IPS-18c (cell line): Measurements from ENCODE around the gene FAM236B.
"Not testable (repeated sequence)": the region's sequence is repeated elsewhere in the genome, so short reads cannot be mapped to it uniquely, and the experiment has no call there.

Experiments
- H3K4me3 ChIP-seq: 2 replicates; pipeline ENCODE4 v1.7.0; 2013; ENCODE audit warnings: low read depth, mild to moderate bottlenecking, low read length, moderate library complexity; ENCODE audit not compliant: insufficient read depth
- H3K9me3 ChIP-seq: one replicate; pipeline ENCODE4 v1.6.1; 2013; ENCODE audit warnings: mild to moderate bottlenecking, low read length, moderate library complexity; ENCODE audit not compliant: control insufficient read depth, insufficient read depth

FAM236B gene

DNA sequence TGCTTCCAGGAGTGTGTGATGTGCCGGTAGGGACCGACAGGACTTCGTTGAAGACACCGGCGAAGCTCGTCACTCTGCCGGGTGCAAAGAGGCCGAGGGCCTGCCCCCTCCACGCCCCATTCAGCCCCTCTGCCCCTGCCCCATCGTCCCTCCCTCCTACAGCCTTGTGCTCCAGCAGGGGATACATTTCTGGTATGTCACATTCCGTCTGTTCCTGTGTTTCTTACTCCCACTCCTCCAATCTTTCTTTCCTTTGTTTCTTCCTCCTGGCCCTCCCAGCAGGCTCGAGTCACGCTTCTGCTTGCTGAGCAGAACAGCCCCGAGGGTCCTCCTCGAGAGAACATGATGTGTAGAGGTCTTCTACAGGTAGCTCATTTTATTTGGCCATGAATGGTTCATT lies at the start of gene FAM236B:
TSS of gene FAM236B (minus strand) at position 101 of the 400 bp plus-strand sequence. CDS start at position 1, 100 bp downstream.
- H3K4me3 ChIP-seq, H3K9me3 ChIP-seq: not testable (repeated sequence)

DNA sequence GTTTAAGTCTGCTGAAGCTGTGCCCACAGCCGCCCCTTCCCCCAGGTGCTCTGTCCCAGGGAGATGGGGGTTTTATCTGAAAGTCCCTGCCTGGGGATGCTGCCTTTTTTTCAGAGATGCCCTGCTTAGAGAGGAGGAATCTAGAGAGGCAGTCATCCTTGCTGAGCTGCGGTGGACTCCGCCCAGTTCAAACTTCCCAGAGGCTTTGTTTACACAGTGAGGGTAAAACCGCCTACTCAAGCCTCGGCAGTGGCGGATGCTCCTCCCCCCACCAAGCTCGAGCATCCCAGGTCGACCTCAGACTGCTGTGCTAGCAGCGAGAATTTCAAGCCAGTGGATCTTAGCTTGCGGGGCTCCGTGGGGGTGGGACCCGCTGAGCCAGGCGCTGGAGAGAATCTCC lies 48.2 kb upstream of the FAM236B start:
- not testable (repeated sequence) for H3K4me3 ChIP-seq, H3K9me3 ChIP-seq

DNA sequence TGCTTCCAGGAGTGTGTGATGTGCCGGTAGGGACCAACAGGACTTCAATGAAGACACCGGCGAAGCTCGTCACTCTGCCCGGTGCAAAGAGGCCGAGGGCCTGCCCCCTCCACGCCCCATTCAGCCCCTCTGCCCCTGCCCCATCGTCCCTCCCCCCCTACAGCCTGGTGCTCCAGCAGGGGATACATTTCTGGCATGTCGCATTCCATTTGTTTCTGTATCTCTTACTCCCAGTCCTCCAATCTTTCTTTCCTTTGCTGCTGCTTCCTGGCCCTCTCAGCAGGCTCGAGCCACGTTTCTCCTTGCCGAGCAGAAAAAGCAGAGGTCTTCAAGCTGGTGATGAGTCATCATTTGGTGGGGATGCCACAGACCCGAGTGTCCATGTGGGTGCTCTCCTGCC lies 25.6 kb upstream of the FAM236B start, which contains the start of gene FAM236D:
TSS of gene FAM236D (minus strand) at position 101 of the 400 bp plus-strand sequence. CDS start at position 1, 100 bp downstream.
- H3K9me3 ChIP-seq, H3K4me3 ChIP-seq: not testable (repeated sequence)

DNA sequence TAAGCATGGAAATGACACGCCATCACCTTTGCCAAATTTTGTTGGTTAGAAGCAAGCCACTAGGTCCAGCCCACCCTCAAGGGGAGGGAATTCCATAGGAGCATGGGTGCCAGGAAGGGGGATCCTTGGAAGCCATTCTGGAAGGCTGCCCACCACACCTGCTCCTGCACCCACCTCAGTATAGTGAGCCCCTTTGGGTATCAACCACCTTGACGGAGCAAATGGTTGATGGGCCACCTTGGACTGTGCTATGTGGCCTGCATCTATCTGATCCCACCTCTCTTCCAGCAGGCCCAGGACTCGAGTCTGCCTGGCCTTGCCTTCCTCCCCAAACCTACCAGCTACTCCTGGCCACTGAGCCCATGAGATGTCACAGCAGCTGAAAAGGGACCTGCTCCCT lies 7.9 kb upstream of the FAM236B start:
- not testable (repeated sequence) for H3K9me3 ChIP-seq, H3K4me3 ChIP-seq

DNA sequence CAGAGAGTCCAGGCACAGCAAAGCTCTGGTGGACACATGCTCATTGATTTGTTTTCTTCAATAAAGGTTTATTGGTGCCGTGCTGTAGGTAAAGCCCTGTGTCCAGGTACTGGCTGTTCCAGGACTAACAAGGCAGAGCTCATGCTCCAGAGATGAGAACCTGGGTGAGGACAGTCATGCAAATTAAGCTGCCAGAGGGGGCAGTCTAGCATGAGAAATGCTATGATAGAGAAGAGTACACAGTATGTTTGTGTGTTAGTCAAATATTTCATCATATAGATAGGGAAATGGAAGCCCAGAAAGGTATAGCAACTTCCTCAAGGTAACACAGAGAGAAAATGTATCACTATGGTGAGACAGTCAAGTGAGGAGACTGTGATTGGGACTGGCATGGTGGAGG lies 5.7 kb upstream of the FAM236B start:
- H3K9me3 ChIP-seq, H3K4me3 ChIP-seq: not testable (repeated sequence)

DNA sequence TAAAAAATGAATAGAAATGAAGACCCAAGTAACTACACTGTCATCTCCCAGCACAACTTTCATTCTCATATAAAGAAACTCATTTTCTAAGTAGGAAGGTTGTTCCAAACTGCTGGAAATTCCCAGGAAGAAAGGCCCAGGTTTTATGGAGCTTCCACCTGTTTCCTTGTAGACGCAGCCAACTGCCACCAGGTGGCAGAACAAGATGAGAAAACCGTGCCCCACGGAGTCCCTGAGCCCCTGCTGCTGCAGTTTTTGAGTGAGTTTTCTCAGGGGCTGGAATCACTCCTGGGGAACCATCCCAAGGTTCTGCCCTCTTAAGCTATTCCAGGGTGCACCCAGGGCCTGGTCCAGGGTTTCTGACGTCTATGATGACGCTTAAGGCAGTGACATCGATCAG lies 1.5 kb upstream of the FAM236B start:
- H3K9me3 ChIP-seq, H3K4me3 ChIP-seq: not testable (repeated sequence)

DNA sequence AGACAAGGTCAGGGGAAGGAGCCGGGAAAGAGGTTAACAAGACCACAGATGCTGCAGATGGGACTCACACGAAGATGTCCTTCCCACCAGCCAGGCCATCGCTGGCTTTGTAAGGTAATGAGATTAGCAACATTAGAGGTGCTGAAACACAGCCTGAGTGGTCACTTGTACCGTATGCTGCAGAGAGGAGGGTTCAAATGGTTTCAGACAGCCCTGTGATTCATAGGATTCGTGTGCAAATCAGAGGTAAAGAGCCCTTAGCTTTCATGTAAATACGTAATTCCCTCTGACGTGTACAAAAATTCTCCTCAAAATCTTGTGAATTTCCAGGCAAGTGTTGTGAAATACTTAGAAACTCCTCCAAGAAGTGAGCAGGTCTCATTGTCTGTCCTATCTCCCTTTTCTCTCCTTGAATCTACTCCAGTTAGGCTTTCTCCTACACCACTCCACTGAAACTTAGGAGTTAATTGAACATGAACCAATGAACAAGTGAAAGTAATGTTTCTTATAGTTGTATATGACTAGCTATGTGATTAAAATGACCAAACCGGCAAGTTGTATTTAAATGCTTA lies 991 bp upstream of the FAM236B start:
- not testable (repeated sequence) for H3K9me3 ChIP-seq, H3K4me3 ChIP-seq

DNA sequence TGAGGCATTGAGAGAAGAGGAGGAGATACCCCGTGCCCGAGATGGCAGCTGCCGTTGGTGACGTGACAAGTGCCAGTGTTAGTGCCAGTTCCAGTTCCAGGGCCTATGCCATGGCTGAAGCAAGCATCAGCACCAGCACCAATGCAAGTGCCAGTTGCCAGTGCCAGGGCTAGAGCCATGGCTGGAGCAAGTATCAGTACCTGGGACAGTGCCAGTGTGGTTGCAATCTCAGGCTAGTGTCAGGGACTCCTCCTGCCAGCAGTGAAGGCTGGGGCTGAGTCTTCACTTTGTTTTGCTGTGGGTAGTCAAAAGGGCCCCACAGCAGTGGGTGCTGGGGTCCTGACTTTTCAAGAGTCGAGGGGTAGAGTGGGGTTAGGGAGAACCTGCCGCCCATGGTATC lies 4.3 kb downstream of the FAM236B start:
- H3K9me3 ChIP-seq, H3K4me3 ChIP-seq: not testable (repeated sequence)

DNA sequence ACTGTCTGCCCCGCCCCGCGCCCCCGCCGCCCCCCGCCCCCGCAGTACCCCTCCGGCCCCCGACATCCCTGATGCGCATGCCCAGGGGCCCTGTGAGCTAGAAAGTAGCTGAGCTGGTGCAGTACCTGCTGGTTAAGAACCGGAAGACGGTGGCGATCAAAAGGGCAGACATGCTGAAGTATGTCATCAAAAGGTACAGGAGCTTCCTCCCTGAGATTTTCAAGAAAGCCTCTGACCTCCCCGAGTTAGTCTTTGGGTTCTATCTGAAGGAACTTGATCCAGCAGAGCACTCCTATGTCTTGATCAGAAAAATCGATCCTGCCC lies 5.0 kb downstream of the FAM236B start:
- not testable (repeated sequence) for H3K9me3 ChIP-seq, H3K4me3 ChIP-seq

DNA sequence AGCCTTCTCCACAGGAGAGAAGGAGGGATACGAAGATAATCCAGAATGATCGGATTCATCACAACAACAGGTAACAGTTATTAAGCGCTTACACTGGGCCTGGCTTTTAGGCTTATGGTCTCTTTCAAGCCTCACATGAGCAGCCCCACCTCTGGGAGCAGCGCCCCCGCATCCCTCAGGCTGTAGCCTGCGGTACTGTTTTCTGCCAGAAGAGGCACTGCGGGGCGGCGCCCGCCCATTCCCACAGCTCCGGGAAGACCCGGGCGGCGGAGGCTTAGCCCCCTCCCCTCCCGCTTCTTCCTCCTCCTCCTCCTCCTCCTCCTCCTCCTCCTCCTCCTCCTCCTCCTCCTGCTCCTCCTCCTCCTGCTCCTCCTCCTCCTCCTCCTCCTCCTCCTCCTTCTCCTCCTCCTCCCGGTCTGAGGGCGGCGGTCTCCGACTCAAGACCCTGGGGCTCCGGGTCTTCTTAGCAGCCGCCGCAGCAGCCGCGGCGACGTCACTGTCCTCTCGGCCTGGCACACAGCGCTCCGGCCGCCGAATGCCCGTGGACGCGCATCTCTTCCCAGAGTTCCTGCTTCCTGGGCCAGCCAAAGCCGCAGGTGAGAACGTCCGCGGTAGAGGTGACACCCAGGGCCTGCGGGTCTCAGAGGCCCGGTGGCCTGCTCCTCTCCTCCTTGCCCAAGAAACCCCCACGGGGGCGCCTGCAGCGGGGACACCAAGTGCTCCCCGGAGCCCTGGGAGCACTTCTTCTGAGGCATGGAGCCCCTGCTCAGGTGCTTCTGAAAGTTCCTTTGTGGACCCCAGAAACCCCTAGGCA lies 5.6 kb downstream of the FAM236B start, which contains the start of gene DMRTC1B:
TSS of gene DMRTC1B (plus strand) at position 238 of the 814 bp plus-strand sequence. CDS start 68,246 bp downstream, outside the sequence.
- H3K4me3 ChIP-seq, H3K9me3 ChIP-seq: not testable (repeated sequence)

DNA sequence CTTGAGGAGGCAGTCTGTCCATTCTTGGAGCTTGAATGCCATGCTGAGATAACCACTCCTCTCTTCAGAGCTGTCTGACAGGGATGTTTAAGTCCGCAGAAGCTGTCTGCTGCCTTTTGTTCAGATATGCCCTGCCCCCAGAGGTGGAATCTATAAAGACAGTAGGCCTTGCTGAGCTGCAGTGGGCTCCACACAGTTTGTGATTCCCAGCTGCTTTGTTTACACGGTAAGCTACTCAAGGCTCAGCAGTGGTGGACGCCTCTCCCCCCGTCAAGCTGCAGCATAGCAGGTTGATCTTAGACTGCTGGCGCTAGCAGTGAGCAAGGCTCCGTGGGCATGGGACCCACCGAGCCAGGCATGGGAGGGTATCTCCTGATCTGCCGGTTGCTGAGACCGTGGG lies 22.0 kb downstream of the FAM236B start:
- not testable (repeated sequence) for H3K4me3 ChIP-seq

DNA sequence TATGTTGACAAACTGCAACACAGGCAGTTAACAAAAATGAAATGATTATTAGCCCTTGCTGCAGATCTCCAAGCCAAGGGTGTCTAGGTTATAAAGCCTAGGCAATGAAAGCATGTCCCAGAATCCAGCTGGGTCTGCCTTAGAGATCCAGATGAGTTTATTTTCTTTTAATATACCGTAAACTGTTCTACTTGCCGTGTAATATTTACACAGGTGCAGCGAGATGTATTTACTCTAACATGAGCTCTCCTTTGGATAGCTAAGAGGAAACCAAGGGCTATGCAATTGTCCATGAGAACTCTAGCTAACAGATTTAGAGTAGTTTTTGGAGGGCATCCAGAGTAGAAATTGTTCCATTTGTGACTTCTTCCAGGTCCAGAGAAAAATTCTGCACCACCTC lies 33.9 kb downstream of the FAM236B start:
- H3K4me3 ChIP-seq, H3K9me3 ChIP-seq: not testable (repeated sequence)

More for the DNA sequence above, 22.0 kb downstream of the FAM236B start:
- not testable (repeated sequence) for H3K9me3 ChIP-seq

DNA sequence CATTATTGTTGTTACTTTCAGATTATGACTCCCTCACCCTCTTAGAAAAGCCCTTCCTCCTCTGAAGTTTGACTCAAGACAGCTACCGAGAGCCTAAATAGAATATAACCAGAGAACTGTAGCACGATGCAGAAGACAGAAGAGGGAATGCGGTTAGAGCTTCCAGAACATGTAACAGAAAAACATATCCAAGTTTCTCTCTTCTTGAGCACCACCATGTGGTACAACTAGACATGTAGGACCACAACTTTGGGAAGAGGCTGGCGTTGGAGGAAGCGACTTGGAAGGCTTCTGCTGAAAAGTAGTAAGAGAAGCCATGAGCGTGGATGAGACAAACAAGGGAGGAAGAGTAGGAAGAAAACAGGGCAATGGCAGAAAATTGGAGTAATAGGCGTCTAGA lies 36.9 kb downstream of the FAM236B start:
- not testable (repeated sequence) for H3K9me3 ChIP-seq

DNA sequence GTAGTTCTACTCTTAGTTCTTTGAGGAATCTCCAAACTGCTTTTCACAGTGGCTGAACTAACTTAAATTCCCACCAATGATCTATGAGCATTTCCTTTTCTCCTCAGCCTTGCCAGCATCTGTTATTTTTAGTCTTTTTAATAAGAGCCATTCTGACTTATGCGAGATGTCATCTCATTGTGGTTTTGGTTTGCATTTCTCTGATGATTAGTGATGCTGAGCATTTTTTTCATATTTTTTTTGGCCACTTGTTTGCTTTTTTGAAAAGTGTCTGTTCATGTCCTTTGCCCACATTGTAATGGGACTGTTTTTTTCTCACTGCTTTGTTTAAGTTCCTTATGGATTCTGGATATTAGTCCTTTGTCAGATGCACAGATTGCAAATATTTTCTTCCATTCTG lies 46.9 kb downstream of the FAM236B start:
- Histone ChIP-seq H3K4me3 (no peak overlapping the region), H3K9me3 (no peaks in the 10 kb centered on the region)

More for the DNA sequence above, 36.9 kb downstream of the FAM236B start:
- not testable (repeated sequence) for H3K4me3 ChIP-seq

DNA sequence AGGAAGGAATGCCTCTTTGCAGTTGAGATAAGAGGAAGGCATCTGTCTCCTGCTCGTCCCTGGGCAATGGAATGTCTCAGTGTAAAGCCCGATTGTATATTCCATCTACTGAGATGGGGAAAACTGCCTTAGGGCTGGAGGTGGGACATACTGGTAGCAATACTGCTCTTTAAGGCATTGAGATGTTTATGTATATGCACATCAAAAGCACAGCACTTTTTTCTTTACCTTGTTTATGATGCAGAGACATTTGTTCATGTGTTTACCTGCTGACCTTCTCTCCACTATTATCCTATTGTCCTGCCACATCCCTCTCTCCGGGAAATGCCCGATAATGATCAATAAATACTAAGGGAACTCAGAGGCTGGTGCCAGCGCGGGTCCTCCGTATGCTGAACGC lies 48.8 kb downstream of the FAM236B start:
- not testable (repeated sequence) for H3K9me3 ChIP-seq, H3K4me3 ChIP-seq
